ENCODE data around the gene CORO1C. TPM values are rescaled to one million over a fixed set of nuclear protein-coding genes. Genes with fewer than 3 reads are reported as not detected.

The CORO1C gene
- total RNA-seq, 1 experiment from 2014 or later, result 138 TPM

- H3K36me3 ChIP-seq (ENCODE audit: control insufficient read depth in 1 of 2, insufficient read depth in 2 of 2, low read length in 2 of 2), result no peaks in the 10 kb centered on the region
- RAD21 ChIA-PET (ENCODE audit: low non-redundant PET in 1 of 2, low total read pairs in 2 of 2, uncharacterized antibody in 2 of 2, unreplicated experiment in 2 of 2), result no interaction called here
- no peak overlapping the region for H2AFZ ChIP-seq (ENCODE audit: low read depth, low read length, poor library complexity, severe bottlenecking)
- peaks cover 37 to 63% of the 10 kb centered on the region in 2 experiments for H3K4me1 ChIP-seq (ENCODE audit: control insufficient read depth in 1 of 2, insufficient read depth in 2 of 2, low read length in 2 of 2)
- POLR2A ChIA-PET, result no interaction called here
- no peak for DNase-seq (ENCODE audit: low read depth, low spot score)
- TF ChIP-seq SRF (IDR thresholded peaks at IDR 0.05; ENCODE audit: low read depth) (no peak), POLR2A (IDR thresholded peaks at IDR 0.05; ENCODE audit: borderline replicate concordance, extremely low read depth, insufficient read depth, insufficient read length) (no peak), ZNF274 (IDR thresholded peaks at IDR 0.05; ENCODE audit: low read depth, low read length) (no peak), JUND (IDR thresholded peaks at IDR 0.05) (no peak), TCF7L2 (IDR thresholded peaks at IDR 0.05; ENCODE audit: borderline replicate concordance, extremely low read depth, insufficient read depth, insufficient read length) (no peak)
- H4K20me1 ChIP-seq (ENCODE audit: insufficient read depth), result no peaks in the 10 kb centered on the region
- H3K9ac ChIP-seq (ENCODE audit: low read length), result no peak overlapping the region
- H3K9me3 ChIP-seq (ENCODE audit: control insufficient read depth in 1 of 2, insufficient read depth in 1 of 2, low read depth in 1 of 2, low read length in 2 of 2), result no peaks in the 10 kb centered on the region
- H3K27me3 ChIP-seq (ENCODE audit: insufficient read depth, low read length), result no peaks in the 10 kb centered on the region
- ATAC-seq, result no peak
- intact Hi-C loops (cut with micrococcal nuclease), result no loop called here
- BruUV-seq (replicated peaks), result no TSS peak
- no peak overlapping the region for H3K27ac ChIP-seq (ENCODE audit: low read depth, low read length)
- H3K79me2 ChIP-seq (ENCODE audit: insufficient read depth, low read length), result peaks cover 3% of the 10 kb centered on the region; the same call in 1 of the 2 replicates
- no peak overlapping the region for H3K4me2 ChIP-seq (ENCODE audit: low read length)
- CTCF ChIA-PET, result no interaction called here
- no peak overlapping the region for H3K4me3 ChIP-seq (replicated peaks in 1 of 2; ENCODE audit: low read depth in 1 of 2, low read length in 2 of 2)
- no peaks in the 10 kb centered on the region for H3K9me2 ChIP-seq (ENCODE audit: insufficient read depth)
These were observed 4.5 kb upstream of the CORO1C start for GRCh38 chr12:108735855-108736254.

- RAD21 ChIA-PET (ENCODE audit: low non-redundant PET in 1 of 2, low total read pairs in 2 of 2, uncharacterized antibody in 2 of 2, unreplicated experiment in 2 of 2), result interaction anchor here in 1 of 2 experiments (0.5 kb wide), 1 partner anchor 9 kb away, joined by 4 read pairs; no protein-coding TSS in a partner anchor
- TF ChIP-seq MAX (IDR thresholded peaks at IDR 0.05), result peak; percentile 79; the same call in 1 of the 2 replicates
- no peak for TF ChIP-seq EGR1 (IDR thresholded peaks at IDR 0.05; ENCODE audit: low read depth)
- TF ChIP-seq POLR2AphosphoS5 (IDR thresholded peaks at IDR 0.05; ENCODE audit: low read depth, low read length), result peak; percentile 62
- TF ChIP-seq SIN3A (IDR thresholded peaks at IDR 0.05; ENCODE audit: low read depth), result 0 out of 2 replicates have a peak, but pooled peaks have one; percentile 58
- TF ChIP-seq CTCF (IDR thresholded peaks at IDR 0.05 in 2 of 3, conservative IDR thresholded peaks at IDR 0.05 in 1 of 3; ENCODE audit: borderline replicate concordance in 1 of 3, insufficient read depth in 1 of 3, low read depth in 2 of 3, low read length in 2 of 3), result no peak
- no peak for TF ChIP-seq RAD21 (IDR thresholded peaks at IDR 0.05; ENCODE audit: low read depth)
- TF ChIP-seq CBX3 (IDR thresholded peaks at IDR 0.05; ENCODE audit: low read depth), result peak; percentile 53; the same call in 1 of the 2 replicates
- no peak for TF ChIP-seq ZFX (IDR thresholded peaks at IDR 0.05)
- TF ChIP-seq FOSL1 (IDR thresholded peaks at IDR 0.05; ENCODE audit: low read depth), result peak; percentile 43; the same call in 1 of the 2 replicates
- peak; percentile 42; the same call in 1 of the 2 replicates for TF ChIP-seq JUND (IDR thresholded peaks at IDR 0.05)
- peak; percentile 47 for TF ChIP-seq SP1 (IDR thresholded peaks at IDR 0.05; ENCODE audit: low read depth)
- no peak for TF ChIP-seq ATF3 (IDR thresholded peaks at IDR 0.05)
These were observed 3.0 kb upstream of the CORO1C start for GRCh38 chr12:108734200-108734906.

More at GRCh38 chr12:108734200-108734906, 3.0 kb upstream of the CORO1C start:
- peak overlapping the region in 1 of 2 experiments; percentile 7; a peak in 1 of 4 replicates for H3K4me3 ChIP-seq (replicated peaks in 1 of 2; ENCODE audit: low read depth in 1 of 2, low read length in 2 of 2)
- DNase-seq (ENCODE audit: low read depth, low spot score), result peak; percentile 86
- H3K36me3 ChIP-seq (ENCODE audit: control insufficient read depth in 1 of 2, insufficient read depth in 2 of 2, low read length in 2 of 2), result no peaks in the 10 kb centered on the region
- H3K27me3 ChIP-seq (ENCODE audit: insufficient read depth, low read length), result no peaks in the 10 kb centered on the region
- H3K9me2 ChIP-seq (ENCODE audit: insufficient read depth), result no peaks in the 10 kb centered on the region
- intact Hi-C loops (cut with micrococcal nuclease), result loop anchor here (5.0 kb wide), 2 partner anchors 42 to 67 kb away; no protein-coding TSS in a partner anchor
- peak overlapping the region; percentile 71 for H3K4me2 ChIP-seq (ENCODE audit: low read length)
- peak overlapping the region; percentile 57 for H3K27ac ChIP-seq (ENCODE audit: low read depth, low read length)
- ATAC-seq, result no peak
- CTCF ChIA-PET, result no interaction called here
- BruUV-seq (replicated peaks), result no TSS peak
- POLR2A ChIA-PET, result interaction anchor here (0.6 kb wide), 1 partner anchor 23 kb away, joined by 3 read pairs; no protein-coding TSS in a partner anchor
- H3K4me1 ChIP-seq (ENCODE audit: control insufficient read depth in 1 of 2, insufficient read depth in 2 of 2, low read length in 2 of 2), result peaks cover 40 to 69% of the 10 kb centered on the region in 2 experiments
- peak overlapping the region; percentile 14 for H2AFZ ChIP-seq (ENCODE audit: low read depth, low read length, poor library complexity, severe bottlenecking)
- H4K20me1 ChIP-seq (ENCODE audit: insufficient read depth), result no peaks in the 10 kb centered on the region
- H3K9ac ChIP-seq (ENCODE audit: low read length), result peak overlapping the region; percentile 51
- H3K9me3 ChIP-seq (ENCODE audit: control insufficient read depth in 1 of 2, insufficient read depth in 1 of 2, low read depth in 1 of 2, low read length in 2 of 2), result no peaks in the 10 kb centered on the region
- peaks cover 18% of the 10 kb centered on the region for H3K79me2 ChIP-seq (ENCODE audit: insufficient read depth, low read length)

Measured in HCT116 (cell line).